GM13976 (cell line): ENCODE measurements around the gene TCF7L1.

Experiments
- DNase-seq: peaks from one replicate; pipeline ENCODE4 v3.0.0; 2012; ENCODE audit warnings: low spot score
- CTCF ChIP-seq: IDR thresholded peaks from 2 replicates; pipeline ENCODE4 v1.5.1; 2012; ENCODE audit warnings: borderline replicate concordance, mild to moderate bottlenecking; ENCODE audit not compliant: insufficient read depth; ENCODE audit errors: extremely low read depth, missing control alignments, control extremely low read depth
- in situ Hi-C: fragments of 300-500 bp; cut with MboI; formaldehyde crosslinking; loops from one replicate; pipeline ENCODE4 v1.12.0; 2022; ENCODE audit warnings: low sequenced_read_pairs, mixed read lengths, inconsistent platforms; ENCODE audit not compliant: unreplicated experiment

The TCF7L1 gene

GRCh38 chr2:85272357-85272756, 139.2 kb downstream of the TCF7L1 start:
- TF ChIP-seq CTCF = no peak

GRCh38 chr2:85273738-85274731, 140.8 kb downstream of the TCF7L1 start:
- no peak for TF ChIP-seq CTCF
- in situ Hi-C loops = no loop called here
- no peak for DNase-seq

More at GRCh38 chr2:85272357-85272756, 139.2 kb downstream of the TCF7L1 start:
- no peak for DNase-seq
- in situ Hi-C loops = no loop called here

- in situ Hi-C loops = loop anchor here (25.0 kb wide), 2 partner anchors 339 to 789 kb away; no protein-coding TSS in a partner anchor
- no peak for DNase-seq
- no peak for TF ChIP-seq CTCF
Observed at GRCh38 chr2:85275984-85276540, 142.9 kb downstream of the TCF7L1 start.

- TF ChIP-seq CTCF = no peak
- DNase-seq = no peak
- in situ Hi-C loops = loop anchor here (25.0 kb wide), 2 partner anchors 339 to 789 kb away; no protein-coding TSS in a partner anchor
Observed at GRCh38 chr2:85276571-85277118, 143.5 kb downstream of the TCF7L1 start.

- no peak for TF ChIP-seq CTCF
- in situ Hi-C loops = loop anchor here (25.0 kb wide), 2 partner anchors 340 to 790 kb away; no protein-coding TSS in a partner anchor
- DNase-seq = no peak
Observed at GRCh38 chr2:85277416-85278158, 144.4 kb downstream of the TCF7L1 start.

- DNase-seq = no peak
- in situ Hi-C loops = loop anchor here (25.0 kb wide), 2 partner anchors 341 to 791 kb away; no protein-coding TSS in a partner anchor
- TF ChIP-seq CTCF = no peak
Observed at GRCh38 chr2:85278361-85278760, 145.2 kb downstream of the TCF7L1 start.
